SK-N-SH (cell line): ENCODE measurements around the gene CPEB2.

Source experiments
- CTCF ChIP-seq: fragments of 200-600 bp; sonication (generic); IDR thresholded peaks from 2 replicates; pipeline ENCODE4 v1.6.1; 2017; ENCODE audit warnings: antibody characterized with exemption, mild to moderate bottlenecking, moderate library complexity
- EP300 ChIP-seq, 2 experiments: IDR thresholded peaks; 2 replicates each; pipeline versions ENCODE4 v1.4.0 to v1.6.1; 2012; ENCODE audit warnings: borderline replicate concordance in 1 of 2, low read depth in 1 of 2, low read length in 1 of 2
- GABPA ChIP-seq: IDR thresholded peaks from 2 replicates; pipeline ENCODE4 v1.4.0; 2012; ENCODE audit warnings: low read depth, mild to moderate bottlenecking
- MEF2A ChIP-seq: IDR thresholded peaks from 2 replicates; pipeline ENCODE4 v1.4.0; 2012; ENCODE audit warnings: low read depth, borderline replicate concordance
- MXI1 ChIP-seq: IDR thresholded peaks from 2 replicates; pipeline ENCODE4 v1.6.1; 2012; ENCODE audit warnings: mild to moderate bottlenecking, low read depth, low read length, improper control_type of control experiment
- NFIC ChIP-seq: IDR thresholded peaks from 2 replicates; pipeline ENCODE4 v1.4.0; 2012; ENCODE audit warnings: borderline replicate concordance
- POLR2AphosphoS5 ChIP-seq: IDR thresholded peaks from 2 replicates; pipeline ENCODE4 v1.6.1; 2012; ENCODE audit warnings: low read depth, low read length
- RFX5 ChIP-seq: IDR thresholded peaks from 2 replicates; pipeline ENCODE4 v1.6.1; 2012; ENCODE audit warnings: mild to moderate bottlenecking, improper control_type of control experiment, low read length
- SIN3A ChIP-seq: IDR thresholded peaks from 2 replicates; pipeline ENCODE4 v1.6.1; 2012; ENCODE audit warnings: low read depth, mild to moderate bottlenecking, low read length, moderate library complexity, borderline replicate concordance
- TAF1 ChIP-seq: IDR thresholded peaks from 2 replicates; pipeline ENCODE4 v1.6.1; 2012; ENCODE audit warnings: low read depth, mild to moderate bottlenecking, low read length, moderate library complexity, borderline replicate concordance
- TCF12 ChIP-seq: IDR thresholded peaks from 2 replicates; pipeline ENCODE4 v1.4.0; 2012

- no peak for TF ChIP-seq CTCF
- no peak for TF ChIP-seq RFX5
- TF ChIP-seq EP300 (IDR thresholded peaks at IDR 0.05; ENCODE audit: borderline replicate concordance in 1 of 2, low read depth in 1 of 2, low read length in 1 of 2) = no peak
- TF ChIP-seq TCF12 = no peak
- TF ChIP-seq NFIC = no peak
- TF ChIP-seq GABPA = no peak
- TF ChIP-seq MXI1 = no peak
- no peak for TF ChIP-seq SIN3A
- TF ChIP-seq MEF2A = no peak
- TF ChIP-seq POLR2AphosphoS5 = no peak
- no peak for TF ChIP-seq TAF1
Observed at GRCh38 chr4:15109600-15109999, 107.3 kb downstream of the CPEB2 start.
